Measurements from ENCODE around the gene SREBF1. TPM values are rescaled to one million over a fixed set of nuclear protein-coding genes. Genes with fewer than 3 reads are reported as not detected.

SREBF1 gene
- total RNA-seq, 2 experiments from 2014 or later: 177 to 186 TPM

- POLR2A ChIA-PET: interaction anchor here (0.5 kb wide), 1 partner anchor 8 kb away, joined by 3 read pairs; no protein-coding TSS in a partner anchor
- Mint-ChIP-seq H3K9me3 (no peaks in the 10 kb centered on the region), H3K4me1 (peaks cover 49% of the 10 kb centered on the region), H3K4me3 (no peak overlapping the region), H3K27ac (no peak overlapping the region), H3K27me3 (no peaks in the 10 kb centered on the region), H3K36me3 (ENCODE audit: low read depth) (no peaks in the 10 kb centered on the region)
- CTCF ChIA-PET: no interaction called here
- no peak for DNase-seq
Measured at GRCh38 chr17:17844079-17844478, 7.3 kb upstream of the SREBF1 start.

GRCh38 chr17:17843096-17843495 is 6.3 kb upstream of the SREBF1 start:
- no peaks in the 10 kb centered on the region for H3K27me3 Mint-ChIP-seq
- ChIA-PET POLR2A (interaction anchor here (1.1 to 8.5 kb wide), 3 partner anchors 12 to 341 kb away, joined by 3 to 170 read pairs (median 34); partner anchors contain the start of gene ALKBH5), CTCF (no interaction called here)
- no peak for DNase-seq
- no peaks in the 10 kb centered on the region for H3K36me3 Mint-ChIP-seq (ENCODE audit: low read depth)
- H3K4me3 Mint-ChIP-seq: no peak overlapping the region
- peaks cover 49% of the 10 kb centered on the region for H3K4me1 Mint-ChIP-seq
- no peaks in the 10 kb centered on the region for H3K9me3 Mint-ChIP-seq
- H3K27ac Mint-ChIP-seq: no peak overlapping the region

GRCh38 chr17:17842111-17842876 is 5.5 kb upstream of the SREBF1 start:
- ChIA-PET CTCF (no interaction called here), POLR2A (interaction anchor here (1.1 to 8.5 kb wide), 8 partner anchors 7 to 342 kb away, joined by 3 to 170 read pairs (median 8); partner anchors contain the start of gene ALKBH5)
- H3K27me3 Mint-ChIP-seq: no peaks in the 10 kb centered on the region
- H3K27ac Mint-ChIP-seq: no peak overlapping the region
- H3K4me1 Mint-ChIP-seq: peaks cover 50% of the 10 kb centered on the region
- H3K36me3 Mint-ChIP-seq (ENCODE audit: low read depth): peaks cover under 1% of the 10 kb centered on the region
- no peak for DNase-seq
- no peak overlapping the region for H3K4me3 Mint-ChIP-seq
- no peaks in the 10 kb centered on the region for H3K9me3 Mint-ChIP-seq

- Mint-ChIP-seq H3K27ac (no peak overlapping the region), H3K9me3 (no peaks in the 10 kb centered on the region), H3K4me3 (no peak overlapping the region), H3K4me1 (peaks cover 48% of the 10 kb centered on the region), H3K27me3 (no peaks in the 10 kb centered on the region), H3K36me3 (ENCODE audit: low read depth) (peaks cover 4% of the 10 kb centered on the region)
- DNase-seq: no peak
- ChIA-PET POLR2A (interaction anchor here (1.2 to 8.5 kb wide), 8 partner anchors 8 to 33 kb away, joined by 3 to 170 read pairs (median 8); no protein-coding TSS in a partner anchor), CTCF (interaction anchor here (1.1 to 1.3 kb wide), 3 partner anchors 14 to 29 kb away, joined by 3 read pairs; no protein-coding TSS in a partner anchor)
Measured at GRCh38 chr17:17841601-17842025, 4.8 kb upstream of the SREBF1 start.

GRCh38 chr17:17840751-17841591 is 4.2 kb upstream of the SREBF1 start:
- Mint-ChIP-seq H3K27me3 (no peaks in the 10 kb centered on the region), H3K27ac (peak overlapping the region; percentile 87), H3K4me3 (peak overlapping the region; percentile 73), H3K36me3 (ENCODE audit: low read depth) (peaks cover 6% of the 10 kb centered on the region), H3K4me1 (peaks cover 48% of the 10 kb centered on the region), H3K9me3 (no peaks in the 10 kb centered on the region)
- ChIA-PET CTCF (interaction anchor here (1.1 to 1.3 kb wide), 3 partner anchors 14 to 28 kb away, joined by 3 read pairs; no protein-coding TSS in a partner anchor), POLR2A (interaction anchor here (0.6 to 8.5 kb wide), 12 partner anchors 9 to 48 kb away, joined by 3 to 170 read pairs (median 4); no protein-coding TSS in a partner anchor)
- no peak for DNase-seq

- POLR2A ChIA-PET: interaction anchor here (0.6 to 8.5 kb wide), 11 partner anchors 8 to 48 kb away, joined by 3 to 322 read pairs (median 11); no protein-coding TSS in a partner anchor
Measured at GRCh38 chr17:17839791-17840707, 3.3 kb upstream of the SREBF1 start.

GRCh38 chr17:17837966-17838962 is 1.5 kb upstream of the SREBF1 start:
- peaks cover 29% of the 10 kb centered on the region for H3K36me3 Mint-ChIP-seq (ENCODE audit: low read depth)
- no peak for DNase-seq
- H3K4me3 Mint-ChIP-seq: peak overlapping the region; percentile 80
- H3K27ac Mint-ChIP-seq: peak overlapping the region; percentile 94
- no peaks in the 10 kb centered on the region for H3K9me3 Mint-ChIP-seq
- ChIA-PET CTCF (interaction anchor here (0.9 to 2.4 kb wide), 4 partner anchors 9 to 195 kb away, joined by 3 to 8 read pairs (median 4); no protein-coding TSS in a partner anchor), POLR2A (interaction anchor here (1.2 to 8.5 kb wide), 5 partner anchors 10 to 97 kb away, joined by 3 to 322 read pairs (median 170); no protein-coding TSS in a partner anchor)
- peaks cover 75% of the 10 kb centered on the region for H3K4me1 Mint-ChIP-seq
- no peaks in the 10 kb centered on the region for H3K27me3 Mint-ChIP-seq

More at GRCh38 chr17:17839791-17840707, 3.3 kb upstream of the SREBF1 start:
- peaks cover 13% of the 10 kb centered on the region for H3K36me3 Mint-ChIP-seq (ENCODE audit: low read depth)
- H3K27ac Mint-ChIP-seq: peak overlapping the region; percentile 94
- DNase-seq: peak; percentile 88
- H3K9me3 Mint-ChIP-seq: no peaks in the 10 kb centered on the region
- peaks cover 58% of the 10 kb centered on the region for H3K4me1 Mint-ChIP-seq
- no peaks in the 10 kb centered on the region for H3K27me3 Mint-ChIP-seq
- H3K4me3 Mint-ChIP-seq: peak overlapping the region; percentile 80
- CTCF ChIA-PET: interaction anchor here (1.1 to 2.4 kb wide), 4 partner anchors 14 to 27 kb away, joined by 3 to 8 read pairs (median 3); no protein-coding TSS in a partner anchor

- Mint-ChIP-seq H3K27ac (peak overlapping the region; percentile 94), H3K4me3 (peak overlapping the region; percentile 80), H3K36me3 (ENCODE audit: low read depth) (peaks cover 30% of the 10 kb centered on the region), H3K9me3 (no peaks in the 10 kb centered on the region), H3K4me1 (peaks cover 76% of the 10 kb centered on the region), H3K27me3 (no peaks in the 10 kb centered on the region)
- CTCF ChIA-PET: interaction anchor here (0.9 to 2.6 kb wide), 3 partner anchors 17 to 196 kb away, joined by 3 to 23 read pairs (median 8); no protein-coding TSS in a partner anchor
- DNase-seq: no peak
- POLR2A ChIA-PET: interaction anchor here (1.0 to 8.5 kb wide), 11 partner anchors 10 to 198 kb away, joined by 3 to 322 read pairs (median 13); partner anchors contain the start of genes DRC3 and TOM1L2
Measured at GRCh38 chr17:17837380-17837821, 615 bp upstream of the SREBF1 start.

- Mint-ChIP-seq H3K36me3 (ENCODE audit: low read depth) (peaks cover 39% of the 10 kb centered on the region), H3K9me3 (no peaks in the 10 kb centered on the region), H3K4me1 (peaks cover 72% of the 10 kb centered on the region), H3K4me3 (peak overlapping the region; percentile 80), H3K27ac (peak overlapping the region; percentile 85), H3K27me3 (no peaks in the 10 kb centered on the region)
- ChIA-PET POLR2A (interaction anchor here (0.6 to 8.5 kb wide), 28 partner anchors 8 to 556 kb away, joined by 3 to 322 read pairs (median 6); partner anchors contain the start of genes ATPAF2, COPS3, DRC3 and GID4), CTCF (interaction anchor here (0.6 to 2.6 kb wide), 11 partner anchors 10 to 186 kb away, joined by 3 to 23 read pairs (median 4); no protein-coding TSS in a partner anchor)
- DNase-seq: peak; percentile 98
Measured at GRCh38 chr17:17836250-17836817, 452 bp downstream of the SREBF1 start.
